Measurements from ENCODE around the gene WDR83. TPM values are rescaled to one million over a fixed set of nuclear protein-coding genes. Genes with fewer than 3 reads are reported as not detected.
A peak's percentile ranks its signal among the peaks of the same experiment; 100 is the strongest.

WDR83 gene
- total and polyA plus RNA-seq, 10 of the 15 experiments (the other 5 are each of a cell fraction or from before 2014, with no cell fraction given) = 0.58 to 17.7 (median 10.8) TPM

DNA sequence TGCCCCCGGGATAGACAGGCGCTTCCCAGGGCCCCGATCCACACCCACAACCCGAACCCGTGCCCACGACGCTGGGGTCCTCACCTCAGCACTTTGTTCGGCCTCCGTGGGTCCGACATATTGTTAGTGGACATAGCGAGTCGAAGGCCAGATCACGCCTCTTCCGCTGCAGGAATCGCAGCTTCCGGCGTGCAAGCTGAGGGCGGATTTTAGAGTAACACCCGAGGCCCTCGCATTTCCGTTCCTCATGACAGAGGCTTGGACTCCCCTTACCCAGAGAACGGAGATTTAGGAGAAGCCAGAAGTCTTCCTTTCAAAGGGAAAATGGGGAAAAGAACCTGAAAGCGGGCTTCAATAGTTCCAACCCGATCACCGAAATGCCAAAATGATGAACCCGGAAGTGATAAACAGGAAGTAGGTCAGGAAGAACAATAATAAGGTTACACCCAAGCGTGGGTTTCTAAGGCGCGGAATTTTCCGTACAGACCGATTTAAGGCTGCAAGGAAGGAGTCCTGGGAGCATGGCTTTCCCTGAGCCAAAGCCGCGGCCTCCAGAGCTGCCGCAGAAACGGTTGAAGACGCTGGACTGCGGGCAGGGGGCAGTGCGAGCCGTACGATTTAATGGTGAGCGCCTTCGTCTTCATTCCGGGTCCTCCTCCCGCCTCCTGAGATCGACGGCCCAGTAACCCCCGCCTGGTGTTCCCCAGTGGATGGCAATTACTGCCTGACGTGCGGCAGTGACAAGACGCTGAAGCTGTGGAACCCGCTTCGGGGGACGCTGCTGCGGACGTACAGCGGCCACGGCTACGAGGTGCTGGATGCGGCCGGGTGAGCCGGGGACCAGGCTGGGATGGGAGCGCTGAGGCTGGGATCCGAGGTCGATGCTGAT is 2.9 kb downstream of the WDR83 start (continued):
- TF ChIP-seq, protein P1, sequence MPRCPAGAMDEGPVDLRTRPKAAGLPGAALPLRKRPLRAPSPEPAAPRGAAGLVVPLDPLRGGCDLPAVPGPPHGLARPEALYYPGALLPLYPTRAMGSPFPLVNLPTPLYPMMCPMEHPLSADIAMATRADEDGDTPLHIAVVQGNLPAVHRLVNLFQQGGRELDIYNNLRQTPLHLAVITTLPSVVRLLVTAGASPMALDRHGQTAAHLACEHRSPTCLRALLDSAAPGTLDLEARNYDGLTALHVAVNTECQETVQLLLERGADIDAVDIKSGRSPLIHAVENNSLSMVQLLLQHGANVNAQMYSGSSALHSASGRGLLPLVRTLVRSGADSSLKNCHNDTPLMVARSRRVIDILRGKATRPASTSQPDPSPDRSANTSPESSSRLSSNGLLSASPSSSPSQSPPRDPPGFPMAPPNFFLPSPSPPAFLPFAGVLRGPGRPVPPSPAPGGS (IDR thresholded peaks at IDR 0.05; ENCODE audit: borderline replicate concordance, insufficient read depth, low read depth, low read length, poor library complexity, severe bottlenecking) = no peak
- TF ChIP-seq RFX5 (IDR thresholded peaks at IDR 0.05; ENCODE audit: low read depth, low read length) (no peak; the same call in 1 of the 2 replicates), ZNF384 (IDR thresholded peaks at IDR 0.05; ENCODE audit: borderline replicate concordance, low read depth, low read length) (no peak), HSF1 (IDR thresholded peaks at IDR 0.05; ENCODE audit: low read depth, low read length) (no peak), RAD51 (IDR thresholded peaks at IDR 0.05) (peak; percentile 64), BRCA1 (IDR thresholded peaks at IDR 0.05; ENCODE audit: low read depth, low read length) (no peak), MAX (IDR thresholded peaks at IDR 0.05; ENCODE audit: low read depth, low read length) (no peak; the same call in none of the 2 replicates)
